Progenitor cell of endocrine pancreas (in vitro differentiated cells): ENCODE measurements around the gene NCS1. TPM values are rescaled to one million over a fixed set of nuclear protein-coding genes. Genes with fewer than 3 reads are reported as not detected.
"Not testable (repeated sequence)": the region's sequence is repeated elsewhere in the genome, so short reads cannot be mapped to it uniquely, and the experiment has no call there.

Source experiments
- DNase-seq: peaks from one replicate; pipeline ENCODE4 v3.0.0; 2021; ENCODE audit warnings: low spot score; ENCODE audit not compliant: unreplicated experiment
- H3K27ac Mint-ChIP-seq: 2 replicates; pipeline ENCODE4 v1.8.0; 2021; ENCODE audit warnings: mild to moderate bottlenecking, moderate library complexity, mixed read lengths
- H3K27me3 Mint-ChIP-seq: 2 replicates; pipeline ENCODE4 v1.8.0; 2021; ENCODE audit warnings: mixed read lengths
- H3K36me3 Mint-ChIP-seq: 2 replicates; pipeline ENCODE4 v1.8.0; 2022; ENCODE audit warnings: mixed read lengths; ENCODE audit not compliant: insufficient read depth
- H3K4me1 Mint-ChIP-seq: 2 replicates; pipeline ENCODE4 v1.8.0; 2021; ENCODE audit warnings: low read depth, mixed read lengths
- H3K4me3 Mint-ChIP-seq: 2 replicates; pipeline ENCODE4 v1.8.0; 2021; ENCODE audit warnings: low read depth, mild to moderate bottlenecking, moderate library complexity, mixed read lengths
- H3K9me3 Mint-ChIP-seq: 2 replicates; pipeline ENCODE4 v1.8.0; 2021; ENCODE audit warnings: low read depth, mixed read lengths
- CTCF ChIP-seq: fragments of 200-600 bp; sonication (generic); IDR thresholded peaks from one replicate; pipeline ENCODE4 v1.5.0; 2021; ENCODE audit warnings: antibody characterized with exemption, mild to moderate bottlenecking; ENCODE audit not compliant: unreplicated experiment
- total RNA-seq: library from RNA; stranded (reverse); gene quantifications from 2 replicates; pipeline ENCODE4 v1.2.1, GENCODE V29; 2021

NCS1 gene
- total RNA-seq, 1 donor from 2014 or later, result 29.0 TPM

- Mint-ChIP-seq H3K36me3 (no peaks in the 10 kb centered on the region), H3K27ac (no peak overlapping the region), H3K9me3 (no peaks in the 10 kb centered on the region), H3K4me3 (no peak overlapping the region), H3K4me1 (peaks cover 3% of the 10 kb centered on the region), H3K27me3 (peaks cover 66% of the 10 kb centered on the region)
- no peak for DNase-seq
- no peak for TF ChIP-seq CTCF
These were observed 96.5 kb downstream of the NCS1 start for GRCh38 chr9:130268521-130269211.

GRCh38 chr9:130271473-130271872, 99.3 kb downstream of the NCS1 start:
- Mint-ChIP-seq H3K4me3 (no peak overlapping the region), H3K36me3 (no peaks in the 10 kb centered on the region), H3K9me3 (no peaks in the 10 kb centered on the region), H3K27me3 (peaks cover 49% of the 10 kb centered on the region), H3K4me1 (peaks cover 2% of the 10 kb centered on the region), H3K27ac (no peak overlapping the region)
- no peak for TF ChIP-seq CTCF
- no peak for DNase-seq

- no peak for DNase-seq
- Mint-ChIP-seq H3K36me3 (no peaks in the 10 kb centered on the region), H3K4me3 (no peak overlapping the region), H3K27ac (no peak overlapping the region), H3K9me3 (no peaks in the 10 kb centered on the region), H3K4me1 (no peaks in the 10 kb centered on the region), H3K27me3 (peaks cover 15% of the 10 kb centered on the region)
- no peak for TF ChIP-seq CTCF
These were observed 103.0 kb downstream of the NCS1 start for GRCh38 chr9:130275156-130275555.

GRCh38 chr9:130276121-130276520, 103.9 kb downstream of the NCS1 start:
- Mint-ChIP-seq H3K4me3 (no peak overlapping the region), H3K27me3 (peaks cover 11% of the 10 kb centered on the region), H3K36me3 (no peaks in the 10 kb centered on the region), H3K4me1 (no peaks in the 10 kb centered on the region), H3K9me3 (no peaks in the 10 kb centered on the region), H3K27ac (no peak overlapping the region)
- DNase-seq, result no peak
- no peak for TF ChIP-seq CTCF

- no peak for DNase-seq
- H3K27me3 Mint-ChIP-seq, result peaks cover 6% of the 10 kb centered on the region
- H3K9me3 Mint-ChIP-seq, result no peaks in the 10 kb centered on the region
- no peaks in the 10 kb centered on the region for H3K36me3 Mint-ChIP-seq
- H3K27ac Mint-ChIP-seq, result no peak overlapping the region
- TF ChIP-seq CTCF, result no peak
- H3K4me1 Mint-ChIP-seq, result no peaks in the 10 kb centered on the region
- H3K4me3 Mint-ChIP-seq, result no peak overlapping the region
These were observed 104.8 kb downstream of the NCS1 start for GRCh38 chr9:130276955-130277354.

GRCh38 chr9:130277525-130277924, 105.3 kb downstream of the NCS1 start:
- H3K4me3 Mint-ChIP-seq, DNase-seq, H3K9me3 Mint-ChIP-seq, H3K36me3 Mint-ChIP-seq, H3K27ac Mint-ChIP-seq, H3K4me1 Mint-ChIP-seq: not testable (repeated sequence)
- peaks cover 11% of the 10 kb centered on the region for H3K27me3 Mint-ChIP-seq
